Measurements from ENCODE around the gene HCFC1R1.
"Not testable (repeated sequence)": the region's sequence is repeated elsewhere in the genome, so short reads cannot be mapped to it uniquely, and the experiment has no call there.

HCFC1R1 gene

GRCh38 chr16:3057181-3058138 lies 33.7 kb upstream of the HCFC1R1 start:
- FAIRE-seq = no peak

GRCh38 chr16:3056336-3057180 lies 32.8 kb upstream of the HCFC1R1 start:
- no peak for FAIRE-seq

DNA sequence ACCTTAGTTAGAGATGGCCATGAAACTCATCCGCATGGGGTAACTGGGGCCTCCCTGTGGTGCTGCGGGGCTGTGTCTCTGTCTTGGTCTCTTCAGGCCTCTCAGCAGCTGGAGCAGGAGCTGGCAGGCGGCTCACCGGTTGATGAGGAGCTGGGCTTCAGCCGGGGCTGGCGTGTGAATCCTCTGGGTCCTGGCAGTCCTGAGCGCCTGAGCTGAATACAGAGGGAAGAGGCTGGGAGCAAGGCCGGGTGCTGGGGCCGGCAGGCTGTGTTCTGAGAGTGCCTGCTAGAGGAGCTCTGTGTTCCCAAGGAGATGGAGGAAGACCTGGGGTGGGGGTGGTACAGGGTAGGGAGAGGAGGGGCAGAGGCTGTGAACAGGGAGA lies 32.0 kb upstream of the HCFC1R1 start:
- not testable (repeated sequence) for FAIRE-seq

DNA sequence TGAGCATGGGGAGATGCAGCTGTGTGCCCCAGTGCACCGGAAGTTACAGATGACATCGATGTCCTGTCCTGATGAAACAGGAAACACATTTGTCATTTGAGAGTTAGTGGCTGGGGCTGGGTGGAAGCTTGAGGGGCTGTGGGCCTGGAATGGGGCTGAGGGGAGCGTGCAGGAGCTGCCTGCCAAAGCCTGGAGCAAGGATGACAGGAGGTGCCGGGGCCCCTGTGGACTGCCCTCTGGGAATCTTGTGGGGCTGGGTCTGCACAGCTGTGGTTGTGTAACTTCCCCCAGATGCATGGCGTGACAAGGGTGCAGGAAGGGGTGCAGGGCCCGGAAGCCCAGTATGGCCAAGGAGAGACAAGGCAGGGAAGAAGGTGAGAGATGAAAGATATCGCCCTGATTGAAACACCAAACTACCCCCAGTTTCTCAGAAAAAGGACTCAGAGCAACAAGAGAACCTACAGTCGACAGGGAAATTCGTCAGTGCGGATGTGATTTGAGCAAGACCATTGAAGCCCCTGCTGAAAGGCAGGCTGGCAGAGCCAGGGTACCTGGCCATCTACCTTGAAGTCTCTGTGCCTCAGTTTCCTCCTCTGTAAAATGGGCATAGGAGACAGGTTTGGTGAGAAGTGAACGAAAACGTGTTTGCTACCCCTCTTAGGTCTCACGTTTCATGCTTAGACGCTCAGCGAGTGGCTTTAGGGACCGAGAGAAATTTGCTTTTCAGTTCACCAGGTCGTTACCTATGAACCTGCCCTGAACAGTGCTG lies 31.4 kb upstream of the HCFC1R1 start:
- FAIRE-seq = no peak

- not testable (repeated sequence) for FAIRE-seq
These were observed 29.6 kb upstream of the HCFC1R1 start for GRCh38 chr16:3053330-3053710.

DNA sequence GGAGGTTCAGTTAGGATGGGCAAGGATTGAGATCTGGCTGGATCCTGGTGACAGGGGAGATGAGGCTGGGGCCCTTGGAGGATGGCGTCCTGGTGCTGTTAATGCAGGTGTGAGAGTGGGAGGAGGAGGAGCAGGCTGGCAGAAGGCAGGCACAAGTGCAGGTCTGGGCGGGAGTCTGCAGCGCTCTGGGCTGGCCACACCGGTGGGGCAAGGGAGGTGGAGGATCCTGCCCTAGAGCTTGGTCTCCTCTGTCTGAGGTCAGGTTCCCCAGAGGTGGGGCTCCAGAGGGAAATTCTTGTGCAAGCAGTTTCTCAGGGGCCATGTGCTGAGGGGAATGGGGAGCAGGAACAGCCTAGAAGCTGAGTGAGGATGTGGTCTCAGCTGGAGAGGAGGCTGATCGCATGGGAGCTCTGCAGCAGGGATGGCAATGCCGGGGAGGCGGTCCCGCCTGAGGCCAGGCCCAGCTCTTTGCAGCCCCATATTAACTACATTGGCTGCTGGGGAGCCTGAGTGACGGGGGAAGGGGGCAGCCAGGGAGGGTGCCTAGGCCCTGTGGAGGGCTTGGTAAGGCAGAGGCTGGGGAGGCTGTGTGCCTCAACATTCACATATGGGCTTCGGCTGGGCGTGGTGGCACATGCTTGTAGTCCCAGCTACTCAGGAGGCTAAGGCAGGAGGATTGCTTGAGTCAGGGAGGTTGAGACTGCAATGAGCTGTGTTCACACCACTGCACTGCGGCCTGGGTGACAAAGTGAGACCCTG lies 29.0 kb upstream of the HCFC1R1 start:
- not testable (repeated sequence) for FAIRE-seq

GRCh38 chr16:3051494-3051893 lies 27.8 kb upstream of the HCFC1R1 start:
- no peak for FAIRE-seq

DNA sequence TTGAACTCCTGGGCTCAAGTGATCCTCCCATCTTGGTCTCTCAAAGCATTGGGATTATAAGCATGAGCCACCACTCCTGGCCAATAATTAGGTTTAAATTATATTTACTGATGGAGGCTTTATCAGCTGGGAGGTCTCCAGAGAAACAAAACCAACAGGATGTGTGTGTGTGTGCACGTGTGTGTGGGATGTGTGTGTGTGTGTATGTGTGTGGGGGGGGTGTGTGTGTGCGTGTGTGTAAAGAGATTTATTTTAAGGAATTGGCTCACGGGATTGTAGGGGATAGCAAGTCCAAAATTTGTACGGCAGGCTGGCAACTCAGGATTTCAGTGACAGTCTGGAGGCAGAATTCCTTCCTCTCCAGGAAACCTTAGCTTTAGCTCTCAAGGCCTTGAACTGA lies 27.3 kb upstream of the HCFC1R1 start:
- no peak for FAIRE-seq

GRCh38 chr16:3050487-3050886 lies 26.7 kb upstream of the HCFC1R1 start:
- FAIRE-seq = no peak

GRCh38 chr16:3049921-3050481 lies 26.3 kb upstream of the HCFC1R1 start:
- no peak for FAIRE-seq

GRCh38 chr16:3047387-3047720 lies 23.6 kb upstream of the HCFC1R1 start:
- no peak for FAIRE-seq

DNA sequence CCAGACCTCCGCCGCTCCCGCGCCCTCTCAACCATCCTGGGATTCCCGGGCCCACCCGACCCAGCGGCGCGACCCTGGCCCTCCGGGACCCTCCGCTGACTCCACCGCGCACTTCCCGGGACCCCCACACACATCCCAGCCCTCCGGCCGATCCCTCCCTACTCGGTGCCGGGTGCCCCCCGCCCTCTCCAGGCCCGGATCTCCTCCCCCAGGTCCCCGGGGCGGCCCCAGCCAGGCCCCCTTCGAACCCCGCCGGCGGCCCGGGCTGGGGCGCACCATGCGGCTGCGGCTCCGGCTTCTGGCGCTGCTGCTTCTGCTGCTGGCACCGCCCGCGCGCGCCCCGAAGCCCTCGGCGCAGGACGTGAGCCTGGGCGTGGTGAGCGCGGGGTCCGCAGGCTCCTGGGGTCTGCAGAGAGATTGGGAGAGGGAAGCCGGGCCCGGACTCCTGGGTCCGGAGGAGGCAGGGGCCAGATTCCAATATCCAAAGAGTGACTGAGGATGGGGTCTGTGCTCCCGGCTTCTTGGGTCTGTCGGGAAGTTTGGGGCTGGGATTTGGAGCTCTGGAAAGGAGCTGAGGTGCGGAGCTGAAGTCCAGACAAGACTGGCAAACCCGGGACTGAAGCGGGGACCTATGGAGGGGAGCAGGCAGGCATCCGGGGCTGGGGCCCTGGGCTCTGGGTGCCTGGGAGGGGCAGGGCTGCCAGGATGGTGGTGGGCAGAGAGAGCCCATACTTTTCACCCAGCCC lies 23.1 kb upstream of the HCFC1R1 start:
- no peak for FAIRE-seq

DNA sequence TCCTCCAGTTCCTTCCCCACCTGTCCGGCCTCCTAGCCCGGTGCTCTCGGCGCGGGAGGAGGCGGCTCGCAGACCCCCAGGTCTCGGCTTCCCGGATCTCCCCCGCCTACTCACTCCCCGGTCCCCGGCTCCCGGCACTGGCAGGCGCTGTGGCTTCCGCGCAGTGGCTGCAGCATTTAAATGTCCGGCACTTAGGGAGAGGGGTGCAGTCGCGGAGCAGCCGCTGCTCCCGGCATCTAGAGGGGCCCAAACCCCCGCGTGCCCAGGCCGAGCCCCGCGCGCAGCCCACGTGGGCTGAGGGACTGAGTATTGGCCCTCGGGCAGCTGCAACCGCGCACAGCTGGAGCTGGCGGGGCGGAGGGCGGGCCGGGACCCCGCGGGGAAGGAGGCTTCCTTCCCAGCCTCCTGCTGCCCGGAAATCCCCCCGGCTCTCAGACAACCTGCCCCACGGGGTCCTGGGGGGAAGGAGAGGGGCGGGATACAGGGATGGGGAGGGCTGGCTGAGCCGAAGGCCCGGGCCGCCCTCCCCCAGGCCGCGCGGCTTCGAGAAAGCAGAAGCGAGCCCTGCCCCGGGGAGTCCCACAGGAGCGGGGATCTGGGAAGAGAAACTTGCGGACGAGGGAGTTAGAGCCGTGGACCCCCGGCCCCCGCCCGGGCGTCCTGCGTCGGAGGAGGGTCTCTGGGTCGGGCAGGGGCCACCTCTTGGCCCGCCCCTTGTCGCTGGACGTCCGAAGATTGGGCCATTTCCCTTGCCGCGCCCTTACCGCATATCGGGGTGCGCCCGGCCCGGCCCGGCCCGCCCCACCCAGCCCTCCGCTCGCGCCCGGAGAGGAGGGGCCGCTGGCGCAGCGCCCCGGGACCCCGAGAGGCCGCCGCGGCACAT lies 22.3 kb upstream of the HCFC1R1 start, which contains the start of gene MMP25:
Gene MMP25 (plus strand): TSS at position 804 of the 883 bp plus-strand sequence. CDS start 357 bp downstream, outside the sequence.
- FAIRE-seq = no peak

DNA sequence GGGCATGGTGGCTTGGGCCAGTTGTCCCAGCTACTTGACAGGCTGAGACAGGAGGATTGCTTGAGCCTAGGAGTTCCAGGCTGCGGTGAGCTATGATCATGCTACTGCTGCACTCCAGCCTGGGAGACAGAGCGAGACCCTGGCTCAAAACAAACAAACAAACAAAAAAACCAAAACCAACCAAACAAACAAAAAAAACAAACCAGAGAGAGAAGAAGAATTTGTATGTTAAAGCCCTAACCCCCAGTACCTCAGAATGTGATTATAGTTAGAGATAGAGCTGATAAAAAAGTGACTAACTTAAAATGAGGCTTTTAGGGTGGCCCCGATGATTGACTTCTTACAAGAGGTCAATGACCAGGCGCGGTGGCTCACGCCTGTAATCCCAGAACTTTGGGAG lies 21.0 kb upstream of the HCFC1R1 start:
- FAIRE-seq = no peak

DNA sequence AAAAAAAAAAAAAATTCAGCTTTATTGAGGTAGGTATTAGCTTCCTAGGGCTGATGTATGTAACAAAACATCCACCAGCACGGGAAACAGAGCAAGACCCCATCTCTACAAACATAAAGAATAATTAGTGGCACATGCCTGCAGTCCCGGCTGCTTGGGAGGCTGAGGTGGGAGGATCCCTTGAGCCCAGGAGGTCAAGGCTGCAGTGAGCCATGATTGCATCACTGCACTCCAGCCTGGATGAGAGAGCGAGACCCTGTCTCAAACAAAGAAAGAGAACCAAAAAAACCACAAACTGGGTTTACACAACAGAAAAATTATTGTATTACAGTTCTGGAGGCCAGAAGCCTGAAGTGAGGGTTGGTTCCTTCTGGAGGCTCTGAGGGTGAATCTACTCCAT lies 18.6 kb upstream of the HCFC1R1 start:
- no peak for FAIRE-seq

DNA sequence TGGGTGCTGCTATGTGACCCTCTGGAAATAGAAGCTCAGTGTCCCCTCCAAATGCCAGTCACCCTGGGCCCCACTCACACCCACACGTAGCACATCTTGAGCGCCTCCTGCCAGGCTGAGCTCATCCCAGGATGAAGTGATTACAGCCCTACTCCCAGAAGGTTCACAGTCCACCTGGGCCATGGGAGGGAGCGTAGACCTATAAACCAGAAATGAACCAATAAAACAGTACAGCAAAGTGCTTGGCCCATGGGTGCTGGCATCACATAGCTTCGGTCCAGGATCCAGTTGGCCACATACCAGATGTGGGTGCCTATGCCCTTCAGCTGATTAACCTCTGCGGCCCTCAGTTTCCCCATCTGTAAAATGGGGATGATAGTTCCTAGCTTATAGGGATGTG lies 15.2 kb upstream of the HCFC1R1 start:
- FAIRE-seq = no peak

GRCh38 chr16:3038256-3038655 lies 14.5 kb upstream of the HCFC1R1 start:
- FAIRE-seq = no peak

- FAIRE-seq = no peak
These were observed 13.1 kb upstream of the HCFC1R1 start, which contains the start of gene BICDL2 for GRCh38 chr16:3036726-3037315. BICDL2 (minus strand) TSS chr16:3036944; CDS start chr16:3035496, 1,448 bp downstream.

GRCh38 chr16:3035972-3036725 lies 12.4 kb upstream of the HCFC1R1 start:
- no peak for FAIRE-seq
